ENCODE results near the gene AFG3L2.
"Not testable (repeated sequence)": the region's sequence is repeated elsewhere in the genome, so short reads cannot be mapped to it uniquely, and the experiment has no call there.

AFG3L2 gene

GRCh38 chr18:12394428-12394827 lies 17.4 kb upstream of the AFG3L2 start:
- peak; percentile 63 to 74 (median 68) for DNase-seq

GRCh38 chr18:12393998-12394397 lies 17.0 kb upstream of the AFG3L2 start:
- DNase-seq: no peak

- no peak for DNase-seq
Observed at GRCh38 chr18:12393510-12393909, 16.5 kb upstream of the AFG3L2 start.

- DNase-seq: peak; percentile 77 to 86 (median 80)
Observed at GRCh38 chr18:12391487-12392165, 14.6 kb upstream of the AFG3L2 start.

GRCh38 chr18:12388442-12388841 lies 11.4 kb upstream of the AFG3L2 start:
- no peak for DNase-seq

- no peak for DNase-seq
Observed at GRCh38 chr18:12384261-12384660, 7.2 kb upstream of the AFG3L2 start.

GRCh38 chr18:12383759-12384158 lies 6.7 kb upstream of the AFG3L2 start:
- not testable (repeated sequence) for DNase-seq

- not testable (repeated sequence) for DNase-seq
Observed at GRCh38 chr18:12382221-12382814, 5.3 kb upstream of the AFG3L2 start.

GRCh38 chr18:12378198-12378558 lies 1.2 kb upstream of the AFG3L2 start:
- DNase-seq: not testable (repeated sequence)

- no peak for DNase-seq
Observed at GRCh38 chr18:12377556-12378197, 650 bp upstream of the AFG3L2 start.

GRCh38 chr18:12376034-12376753 lies 833 bp downstream of the AFG3L2 start:
- DNase-seq: peak in 2 of 3 donors; percentile 19 to 58

GRCh38 chr18:12374401-12374800 lies 2.6 kb downstream of the AFG3L2 start:
- DNase-seq: no peak

- DNase-seq: no peak
Observed at GRCh38 chr18:12373771-12374116, 3.3 kb downstream of the AFG3L2 start.

- no peak for DNase-seq
Observed at GRCh38 chr18:12373116-12373770, 3.8 kb downstream of the AFG3L2 start.

GRCh38 chr18:12372406-12372805 lies 4.6 kb downstream of the AFG3L2 start:
- DNase-seq: no peak

- no peak for DNase-seq
Observed at GRCh38 chr18:12371590-12371989, 5.4 kb downstream of the AFG3L2 start.

- DNase-seq: no peak
Observed at GRCh38 chr18:12369211-12369610, 7.8 kb downstream of the AFG3L2 start.

- no peak for DNase-seq
Observed at GRCh38 chr18:12366784-12367183, 10.2 kb downstream of the AFG3L2 start.

GRCh38 chr18:12366379-12366778 lies 10.6 kb downstream of the AFG3L2 start:
- no peak for DNase-seq

GRCh38 chr18:12362473-12363174 lies 14.4 kb downstream of the AFG3L2 start:
- DNase-seq: no peak

GRCh38 chr18:12361770-12362378 lies 15.2 kb downstream of the AFG3L2 start:
- no peak for DNase-seq

- no peak for DNase-seq
Observed at GRCh38 chr18:12359515-12359927, 17.5 kb downstream of the AFG3L2 start.
